ENCODE measurements around the gene AMBRA1.

Gene AMBRA1

DNA sequence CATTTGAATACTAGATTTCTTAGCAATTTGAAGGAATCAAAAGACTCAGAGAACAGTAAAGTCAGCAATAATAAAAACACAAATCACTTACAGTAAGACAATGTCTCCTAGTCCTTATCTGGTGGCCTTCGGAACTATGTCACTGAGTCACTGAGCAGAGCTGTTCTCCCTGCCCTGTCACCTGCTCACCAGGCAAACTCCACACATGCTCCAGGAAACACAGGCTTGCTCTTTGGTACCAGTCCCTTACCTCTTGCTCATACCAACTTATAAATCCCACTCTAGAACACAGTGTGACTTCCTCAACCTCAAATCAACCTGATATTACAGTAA, 121.2 kb downstream of the AMBRA1 start:
- DNase-seq: no peak

DNA sequence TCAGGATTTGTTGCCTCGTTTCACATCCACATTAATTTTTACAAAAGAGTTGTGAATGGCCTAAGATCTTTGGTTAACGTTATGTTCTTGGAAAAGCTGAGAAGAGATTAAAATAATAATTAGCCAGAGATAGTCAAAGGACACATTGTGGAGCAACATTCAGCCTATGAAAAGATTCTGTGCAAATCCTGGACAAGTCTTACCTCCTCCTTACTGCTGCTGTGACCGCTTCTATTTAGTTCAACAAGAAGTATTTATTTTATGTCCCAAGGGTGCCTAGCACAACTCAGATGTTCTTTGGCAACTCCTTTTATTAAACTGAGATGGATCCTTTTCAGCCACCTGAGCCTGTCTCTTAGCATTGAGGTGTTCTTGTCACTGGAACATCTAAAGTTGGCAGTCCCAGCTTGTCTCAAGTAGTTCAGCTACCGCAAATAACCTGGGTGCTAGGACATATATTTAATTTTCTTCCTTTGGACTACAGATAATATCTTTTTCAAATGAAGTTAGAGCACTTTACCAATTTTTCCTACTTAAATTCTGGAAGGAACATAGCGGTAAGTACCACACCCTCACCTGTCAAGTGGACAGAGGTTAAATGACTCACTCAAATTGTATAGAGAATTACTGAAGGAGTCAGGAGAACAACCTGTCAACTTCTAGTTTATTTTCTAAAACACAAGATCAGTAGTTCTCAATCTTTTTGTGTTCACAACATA, 121.7 kb downstream of the AMBRA1 start:
- DNase-seq: no peak

DNA sequence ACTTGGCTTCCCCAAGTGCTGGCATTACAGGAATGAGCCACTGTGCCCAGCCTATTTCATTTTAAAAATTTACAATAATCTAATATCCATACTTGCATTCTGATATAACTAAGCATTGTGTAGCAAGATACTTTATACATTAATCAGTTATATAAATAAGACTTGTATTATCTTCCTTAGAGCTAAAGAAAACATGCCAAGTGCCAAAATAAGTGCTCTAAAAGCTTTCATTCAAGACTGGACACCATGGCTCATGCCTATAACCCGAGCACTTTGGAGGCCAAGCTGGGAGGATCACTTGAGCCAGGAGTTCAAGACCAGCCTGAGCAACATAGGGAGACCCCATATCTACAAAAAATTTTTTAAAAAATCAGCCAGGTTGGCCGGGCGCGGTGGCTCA, 123.9 kb downstream of the AMBRA1 start:
- DNase-seq: peak; percentile 78

DNA sequence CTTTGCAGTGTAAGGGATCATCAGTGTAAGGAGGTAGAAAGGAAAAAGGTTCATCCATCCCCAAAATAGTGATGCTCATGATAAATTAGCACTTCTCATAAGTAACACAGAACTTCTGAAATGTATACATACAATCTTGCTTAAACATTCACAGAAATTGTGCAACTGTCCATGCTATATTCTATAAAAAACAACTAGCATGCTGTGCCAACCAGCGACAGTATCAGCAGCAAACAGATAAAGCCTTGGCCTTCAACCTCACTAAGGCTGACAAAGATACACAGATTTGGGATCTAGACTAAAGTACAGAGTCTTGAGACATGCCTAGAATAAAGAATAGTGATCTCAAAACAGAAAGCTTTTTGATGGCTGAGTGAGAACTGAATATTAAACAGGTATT, 128.1 kb downstream of the AMBRA1 start:
- DNase-seq: no peak

DNA sequence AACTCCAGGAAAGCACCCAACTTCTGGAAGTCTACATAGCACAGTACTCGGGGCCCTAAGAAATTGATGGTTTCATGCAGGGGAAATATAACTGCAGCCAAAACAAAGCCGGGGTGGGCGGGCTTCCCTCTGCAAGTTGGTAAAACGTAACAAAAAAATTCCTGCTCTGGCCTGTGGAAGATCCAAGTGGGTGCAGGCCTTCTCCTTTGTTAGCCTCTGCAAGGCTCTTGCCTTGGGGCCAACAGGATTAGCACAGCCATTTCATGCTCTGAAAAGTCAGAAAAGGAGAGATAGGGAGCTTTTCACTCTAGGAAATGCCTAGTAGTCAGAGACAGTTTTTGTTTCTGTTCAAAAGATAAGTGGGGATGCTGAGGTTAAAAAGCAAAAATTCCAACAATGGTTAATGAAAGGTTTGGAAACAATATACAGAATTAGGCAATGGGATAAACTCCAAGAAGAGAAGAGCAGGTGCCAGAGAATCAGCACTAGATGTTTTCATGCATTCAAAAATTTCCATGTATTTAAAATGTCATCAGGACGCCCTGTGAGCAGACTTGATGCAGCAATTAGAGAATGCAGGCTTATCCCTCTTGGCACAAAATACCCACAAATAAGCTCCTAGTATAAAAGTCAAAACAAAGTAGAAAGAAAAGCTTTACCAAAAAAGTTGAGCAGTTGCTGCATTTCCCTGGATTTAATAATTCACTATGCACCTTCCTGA, 130.0 kb downstream of the AMBRA1 start:
- no peak for DNase-seq

DNA sequence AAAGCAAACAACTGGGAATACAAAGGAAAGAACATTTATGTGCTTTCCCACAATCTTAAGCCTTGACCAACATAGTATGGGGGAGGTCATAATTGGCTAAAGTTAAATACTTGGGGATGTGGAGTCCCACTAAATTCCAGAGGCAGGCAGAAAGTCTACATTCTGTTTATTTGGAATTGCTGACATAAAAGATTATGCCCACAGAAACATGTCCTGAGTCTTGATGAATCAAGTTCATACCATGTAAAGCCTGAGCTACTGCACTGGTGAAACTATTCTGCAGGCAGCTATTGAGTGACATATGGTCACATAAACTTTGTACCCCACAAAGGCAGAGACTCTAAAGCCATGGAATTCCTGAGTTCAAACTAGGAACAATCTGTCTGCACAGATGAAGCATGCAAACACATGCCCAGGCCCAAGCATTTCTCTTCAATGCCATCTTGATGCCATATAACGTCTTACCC, 132.3 kb downstream of the AMBRA1 start:
- peak; percentile 42 for DNase-seq

DNA sequence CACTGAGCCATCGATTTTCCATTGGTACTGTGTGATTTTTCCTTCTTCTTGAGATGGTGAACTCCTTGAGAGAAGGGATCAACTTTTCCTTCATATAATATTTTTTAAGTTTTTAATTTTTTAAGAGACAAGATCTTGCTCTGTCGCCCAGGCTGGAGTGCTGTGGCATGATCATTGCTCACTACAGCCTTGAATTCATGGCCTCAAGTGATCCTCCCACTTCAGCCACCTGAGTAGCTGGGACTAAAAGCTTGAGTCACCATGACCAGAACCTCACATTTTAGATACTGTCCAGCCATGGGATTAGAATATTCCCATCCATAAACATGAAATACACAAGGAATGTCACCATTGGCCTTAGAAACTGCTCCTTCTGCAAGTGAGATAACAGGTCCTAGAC, 135.3 kb downstream of the AMBRA1 start:
- no peak for DNase-seq

DNA sequence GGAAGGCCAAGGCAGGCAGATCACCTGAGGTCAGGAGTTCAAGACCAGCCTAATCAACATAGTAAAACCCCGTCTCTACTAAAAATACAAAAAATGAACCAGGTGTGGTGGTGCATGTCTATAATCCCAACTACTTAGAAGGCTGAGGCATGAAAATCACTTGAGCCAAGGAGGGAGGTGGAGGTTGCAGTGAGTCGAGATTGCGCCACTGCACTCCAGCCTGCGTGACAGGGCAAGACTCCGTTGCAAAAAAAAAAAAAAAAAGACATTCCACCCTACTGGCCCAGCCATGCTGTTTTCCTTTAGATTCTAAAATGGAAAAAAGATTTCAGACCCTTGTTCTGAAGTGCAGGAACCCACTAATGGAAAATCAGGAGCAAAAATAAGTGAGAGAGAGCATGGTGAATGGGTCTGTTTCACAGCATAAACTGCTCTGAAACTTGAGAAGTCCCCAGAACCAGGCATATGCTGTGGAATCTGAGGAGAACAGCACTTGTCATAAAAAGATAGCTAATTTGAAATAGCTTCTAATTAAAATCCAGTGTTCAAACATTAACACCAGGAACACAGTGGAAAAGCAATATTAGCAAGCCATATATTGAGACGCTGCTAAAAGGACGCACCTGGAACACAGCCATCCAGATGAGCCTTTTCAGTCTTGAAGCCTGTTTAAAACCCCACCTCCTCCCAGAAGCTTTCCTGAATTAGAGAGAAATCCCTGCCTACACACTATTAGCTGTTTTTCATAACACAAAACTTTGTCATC, 136.0 kb downstream of the AMBRA1 start:
- DNase-seq: no peak

DNA sequence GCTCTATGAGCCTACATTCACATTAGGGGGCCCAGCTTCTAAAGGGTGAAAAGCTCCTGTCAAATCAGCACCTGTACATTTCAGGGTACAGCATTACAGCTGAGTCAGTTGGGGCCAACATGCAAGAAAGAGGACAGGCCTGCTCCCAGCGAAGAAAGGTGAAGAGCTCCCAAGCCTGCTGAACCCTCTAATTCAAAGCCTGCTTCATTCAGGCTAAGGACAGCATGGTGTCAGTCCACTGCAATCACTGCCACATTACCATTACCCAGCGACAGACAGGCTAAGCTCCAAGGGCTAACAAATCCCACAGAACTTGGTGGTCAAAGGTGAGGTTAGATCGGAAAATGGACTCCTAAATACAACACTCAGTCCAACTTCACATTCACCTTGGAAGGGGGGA, 136.8 kb downstream of the AMBRA1 start:
- DNase-seq: no peak

DNA sequence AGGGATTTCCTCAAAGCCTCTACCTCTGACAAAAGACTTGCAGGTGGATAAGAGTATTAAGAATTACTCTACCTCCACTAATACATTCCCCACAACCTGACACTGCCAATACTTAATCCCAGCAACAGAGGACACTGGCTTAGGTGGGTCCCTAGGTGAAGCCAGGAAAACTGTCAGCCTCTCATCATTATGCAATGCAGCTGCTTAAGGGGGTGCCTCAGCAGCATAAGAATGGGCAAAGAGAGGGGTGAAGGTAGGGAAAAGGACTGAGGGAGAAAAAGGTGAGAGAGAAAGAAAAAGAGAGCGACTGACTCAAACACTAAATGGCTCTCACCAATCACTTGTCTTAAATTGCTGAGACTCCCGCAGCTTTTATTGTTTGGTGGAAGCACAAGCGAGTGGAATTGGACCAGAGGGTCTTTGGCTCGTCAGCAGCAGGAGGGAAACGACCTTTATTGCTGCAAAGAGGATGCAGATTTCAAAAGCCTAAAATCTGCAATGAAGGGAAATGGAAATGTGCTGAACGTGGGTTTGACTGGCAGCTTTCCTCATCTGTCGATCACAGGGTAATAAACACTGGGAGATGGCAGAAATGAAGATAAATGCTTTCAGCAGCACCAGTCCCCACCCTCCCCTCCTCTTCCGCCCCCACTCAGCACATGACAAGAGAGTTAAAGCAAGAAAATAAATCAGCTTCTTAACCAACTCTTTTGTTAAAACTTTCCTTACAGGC, 137.4 kb downstream of the AMBRA1 start:
- DNase-seq: no peak

DNA sequence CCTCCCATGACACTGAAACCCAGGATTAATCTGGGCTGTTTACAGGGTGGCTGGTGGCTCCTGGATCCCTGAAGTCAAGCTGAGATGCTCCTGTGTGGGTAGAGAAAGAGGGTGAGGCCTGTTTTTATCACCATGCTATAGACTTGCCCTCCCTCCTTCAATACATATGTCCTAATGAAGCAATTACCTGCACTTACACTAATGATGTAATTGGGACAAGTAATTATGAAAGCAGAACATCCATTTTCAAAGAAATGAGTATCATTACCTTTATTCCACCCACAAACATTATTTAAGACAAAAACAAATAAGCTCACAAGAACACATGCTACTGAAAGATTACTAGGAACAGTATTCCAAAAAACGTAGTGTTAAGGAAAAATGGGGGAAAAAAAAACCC, 138.0 kb downstream of the AMBRA1 start:
- no peak for DNase-seq

DNA sequence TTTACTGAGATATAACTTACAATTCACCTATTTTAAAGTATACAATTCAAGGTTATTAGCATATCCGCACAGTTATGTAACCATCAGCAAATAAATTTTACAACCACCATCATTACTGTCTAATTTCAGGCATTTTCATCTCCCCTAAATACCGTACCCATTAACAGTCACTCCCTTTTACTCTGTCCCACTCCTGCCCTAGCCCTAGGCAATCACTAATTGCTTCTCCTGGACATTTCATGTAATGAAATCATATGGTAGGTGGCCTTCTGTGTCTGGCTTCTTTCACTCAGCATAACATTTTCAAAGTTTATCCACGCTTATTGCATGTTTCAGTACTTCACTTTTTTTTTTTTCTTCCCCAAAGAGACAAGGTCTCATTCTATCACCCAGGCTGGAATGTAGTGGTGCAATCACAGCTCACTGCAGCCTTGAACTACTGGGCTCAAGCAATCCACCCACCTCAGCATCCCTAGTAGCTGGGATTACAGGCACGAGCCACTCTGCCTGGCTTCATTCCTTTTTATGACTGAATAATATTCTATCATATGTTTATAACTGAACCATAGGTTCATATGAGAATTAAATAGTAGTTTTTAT, 140.8 kb downstream of the AMBRA1 start:
- no peak for DNase-seq

DNA sequence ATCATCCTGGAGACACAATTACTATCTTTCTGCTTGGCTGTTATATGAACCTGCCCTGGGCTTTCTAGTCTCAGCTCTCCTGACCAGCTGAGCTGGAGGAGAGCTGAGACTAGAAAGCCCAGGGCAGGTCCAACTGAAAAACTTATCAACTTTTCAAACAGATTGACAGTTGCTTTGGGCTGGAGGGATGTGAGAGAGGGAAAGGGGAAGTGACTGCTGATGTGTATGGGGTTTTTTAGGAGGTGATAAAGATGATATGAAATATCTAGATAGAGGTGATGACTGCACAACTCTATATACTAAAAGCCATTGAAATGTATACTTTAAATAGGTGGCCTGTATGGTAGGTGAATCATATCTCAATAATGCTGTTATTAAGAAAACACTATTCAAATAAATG, 142.1 kb downstream of the AMBRA1 start:
- no peak for DNase-seq

DNA sequence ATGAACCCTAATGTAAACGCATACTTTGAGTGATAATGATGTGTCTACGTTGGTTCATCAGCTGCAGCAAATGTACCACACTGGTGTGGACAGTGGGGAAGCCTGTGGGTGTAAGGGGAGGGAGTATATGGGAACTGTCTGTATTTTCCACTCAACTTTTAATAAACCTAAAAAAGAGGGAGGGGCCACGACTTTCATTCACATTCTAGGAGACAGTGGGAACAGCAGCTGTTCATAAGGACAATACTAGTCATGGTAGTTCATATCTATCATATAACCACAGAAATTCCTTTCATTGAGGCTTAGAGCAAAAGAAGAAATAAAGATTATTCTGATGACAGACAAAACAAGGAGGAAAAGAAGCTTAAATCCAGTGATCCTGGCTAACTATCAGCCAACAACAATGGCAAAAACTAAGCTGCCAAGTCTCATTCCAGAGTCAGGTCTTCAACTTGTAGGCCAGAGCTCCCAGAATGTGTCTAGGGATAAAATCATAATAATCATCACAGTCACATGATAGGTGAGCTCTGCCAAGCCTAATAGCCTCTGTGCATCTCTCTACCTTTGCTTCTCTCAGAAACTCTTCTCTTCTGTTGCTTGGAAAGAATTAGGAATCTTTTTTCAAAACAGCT, 142.9 kb downstream of the AMBRA1 start:
- DNase-seq: peak; percentile 16

DNA sequence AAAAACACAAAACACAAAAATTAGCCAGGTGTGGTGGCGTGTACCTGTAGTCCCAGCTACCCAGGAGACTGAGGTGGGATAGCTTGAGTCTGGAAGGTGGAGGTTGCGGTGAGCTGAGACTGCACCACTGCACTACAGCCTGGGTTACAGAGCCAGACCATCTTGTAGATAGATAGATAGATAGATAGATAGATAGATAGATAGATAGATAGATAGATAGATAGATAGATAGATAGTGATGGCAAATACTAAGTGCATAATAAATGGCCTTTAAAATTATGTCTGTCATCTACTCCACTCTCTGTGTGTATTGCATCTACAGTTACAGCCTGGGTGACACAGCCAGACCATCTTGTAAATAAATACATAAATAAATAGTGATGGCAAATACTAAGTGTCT, 146.3 kb downstream of the AMBRA1 start:
- no peak for DNase-seq

DNA sequence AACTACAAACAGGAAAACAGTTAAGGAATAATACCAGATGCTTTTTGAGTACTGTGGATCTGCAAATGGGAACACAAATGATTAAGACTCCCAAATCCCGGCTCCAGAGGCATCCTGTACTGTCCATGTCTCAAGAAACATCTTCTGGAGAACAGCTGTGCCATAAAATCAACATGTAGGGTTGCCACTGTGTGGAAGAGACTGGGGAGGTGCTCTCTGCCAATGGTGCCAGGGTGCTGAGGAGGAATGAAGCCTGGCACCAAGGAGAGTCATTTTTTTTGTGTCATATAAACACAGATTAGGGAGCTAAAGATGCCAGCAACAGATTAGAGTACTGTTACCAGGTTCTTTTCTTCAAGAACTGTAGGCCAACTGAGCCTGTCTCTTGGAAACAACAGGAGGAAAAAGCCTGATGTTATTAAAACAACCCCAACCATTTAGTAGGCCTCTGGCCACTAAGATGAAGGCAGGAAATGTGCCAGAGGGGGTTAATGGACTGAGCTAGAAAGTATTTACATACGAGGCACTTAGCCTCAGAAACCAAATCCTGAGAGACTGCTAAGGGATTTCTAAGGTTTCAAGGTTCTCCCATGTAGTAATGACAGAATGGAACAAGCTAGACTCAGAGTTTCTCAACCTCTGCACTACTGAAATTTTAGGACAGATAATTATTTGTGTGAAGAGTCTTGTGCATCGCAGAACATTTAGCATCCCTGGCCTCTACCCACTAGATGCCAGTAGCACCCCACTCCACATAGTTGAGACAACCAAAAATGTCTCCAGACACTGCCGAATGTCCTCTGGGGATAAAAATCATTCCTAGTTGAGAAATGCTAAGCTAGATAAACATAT, 147.7 kb downstream of the AMBRA1 start:
- DNase-seq: peak; percentile 64

DNA sequence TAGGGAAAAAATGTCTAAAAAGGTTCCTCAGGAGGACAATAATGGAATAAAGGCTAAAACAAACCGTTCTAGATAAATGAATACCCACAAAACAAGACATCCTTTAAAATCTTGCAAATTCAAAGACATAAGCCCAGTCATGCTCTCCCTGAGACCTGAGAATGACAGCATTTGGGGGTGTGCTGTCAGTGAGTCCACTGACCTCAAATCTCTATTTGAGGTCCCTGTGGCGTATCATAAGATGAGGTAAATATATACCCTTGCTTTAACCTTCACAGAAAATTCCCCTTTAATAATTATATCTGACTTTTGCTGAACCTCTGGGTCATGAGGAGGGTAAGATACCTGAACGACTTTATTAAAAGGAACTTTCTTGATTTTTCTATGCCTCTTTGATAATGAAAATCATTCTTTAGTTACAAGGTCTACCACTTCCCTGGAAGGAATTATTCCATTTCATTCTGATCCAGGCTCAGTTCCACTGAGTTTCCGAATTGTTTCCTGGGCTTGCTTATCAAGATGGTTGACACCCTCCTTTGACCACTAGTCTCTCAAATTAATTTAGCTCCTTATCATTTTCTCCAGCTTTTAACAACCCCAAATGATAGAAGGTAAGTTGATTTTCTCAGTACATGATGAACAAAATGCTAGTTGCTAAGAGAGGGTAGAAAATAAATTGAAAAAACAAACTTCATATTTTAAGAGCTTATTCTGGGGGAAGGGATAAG, 148.5 kb downstream of the AMBRA1 start:
- no peak for DNase-seq

DNA sequence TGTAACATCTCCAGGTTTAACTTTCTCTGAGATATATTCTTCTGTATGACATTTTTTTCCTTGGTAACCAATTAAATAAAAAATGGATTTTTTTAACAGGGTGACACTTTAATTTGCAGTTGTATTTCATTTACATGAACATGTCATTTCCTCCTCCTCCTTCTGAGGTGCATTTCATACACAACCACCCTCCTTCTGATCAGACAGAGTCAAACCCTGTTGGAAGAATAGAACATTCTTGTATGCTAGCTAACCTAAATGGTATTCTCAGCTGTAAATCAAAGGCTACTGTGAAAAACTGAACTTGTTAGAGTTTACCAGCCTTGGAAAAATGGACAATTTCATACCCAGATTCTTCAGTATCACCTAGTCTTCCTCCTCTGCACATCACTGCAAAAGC, 149.5 kb downstream of the AMBRA1 start:
- no peak for DNase-seq

DNA sequence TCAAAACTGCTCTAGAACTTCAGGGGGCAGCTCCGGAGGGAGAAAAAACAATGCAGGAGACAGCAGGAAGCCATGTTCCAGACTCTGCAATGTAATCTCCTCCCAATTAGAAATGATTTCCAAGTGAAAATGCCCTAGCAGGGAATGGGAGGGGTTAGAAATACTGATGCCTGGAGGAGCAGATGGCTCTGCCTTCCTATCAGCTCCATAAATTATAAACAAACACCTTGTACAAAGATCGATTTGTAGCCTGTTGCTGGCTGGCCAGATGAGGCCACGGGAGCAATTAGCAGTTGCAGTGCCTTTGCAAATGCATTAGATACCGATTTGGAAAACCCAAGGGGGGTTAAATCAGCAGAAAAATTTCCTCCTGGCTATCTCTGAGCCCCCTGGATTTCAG, 155.6 kb downstream of the AMBRA1 start:
- no peak for DNase-seq

DNA sequence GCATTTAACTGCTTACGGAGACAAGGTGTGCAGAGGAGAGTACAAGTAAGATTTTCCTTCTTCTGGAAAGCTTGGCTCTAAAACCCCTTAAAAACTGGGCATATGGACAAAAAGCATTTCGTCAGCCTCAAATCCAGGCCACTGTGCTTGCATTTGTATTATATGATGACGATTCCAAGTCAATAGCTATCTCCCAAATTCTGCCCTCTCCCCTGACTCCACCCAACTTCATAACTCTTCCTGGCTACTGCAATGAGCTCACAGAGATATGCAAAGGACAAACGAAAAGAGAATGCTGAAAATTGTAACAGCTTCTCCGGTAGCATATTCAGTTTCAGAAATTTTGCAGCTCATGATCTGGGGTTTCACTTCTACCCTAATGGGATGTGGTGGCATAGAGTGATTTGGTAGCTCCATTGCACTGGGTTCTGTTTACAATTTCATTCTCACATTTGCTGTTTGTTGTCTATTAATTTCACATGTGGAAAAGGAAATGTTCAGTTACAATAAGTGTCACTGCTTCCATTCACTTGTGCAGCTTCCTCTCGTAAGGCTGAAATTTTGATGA, 156.6 kb downstream of the AMBRA1 start:
- DNase-seq: no peak
